NCI-H526 (cell line): ENCODE measurements around the gene IGF1R.
A peak's percentile ranks its signal among the peaks of the same experiment; 100 is the strongest.

ENCODE experiments used
- DNase-seq, 2 experiments: peaks; one replicate each; lab custom pipeline; 2025; lab: John Stamatoyannopoulos, UW

The IGF1R gene

DNA sequence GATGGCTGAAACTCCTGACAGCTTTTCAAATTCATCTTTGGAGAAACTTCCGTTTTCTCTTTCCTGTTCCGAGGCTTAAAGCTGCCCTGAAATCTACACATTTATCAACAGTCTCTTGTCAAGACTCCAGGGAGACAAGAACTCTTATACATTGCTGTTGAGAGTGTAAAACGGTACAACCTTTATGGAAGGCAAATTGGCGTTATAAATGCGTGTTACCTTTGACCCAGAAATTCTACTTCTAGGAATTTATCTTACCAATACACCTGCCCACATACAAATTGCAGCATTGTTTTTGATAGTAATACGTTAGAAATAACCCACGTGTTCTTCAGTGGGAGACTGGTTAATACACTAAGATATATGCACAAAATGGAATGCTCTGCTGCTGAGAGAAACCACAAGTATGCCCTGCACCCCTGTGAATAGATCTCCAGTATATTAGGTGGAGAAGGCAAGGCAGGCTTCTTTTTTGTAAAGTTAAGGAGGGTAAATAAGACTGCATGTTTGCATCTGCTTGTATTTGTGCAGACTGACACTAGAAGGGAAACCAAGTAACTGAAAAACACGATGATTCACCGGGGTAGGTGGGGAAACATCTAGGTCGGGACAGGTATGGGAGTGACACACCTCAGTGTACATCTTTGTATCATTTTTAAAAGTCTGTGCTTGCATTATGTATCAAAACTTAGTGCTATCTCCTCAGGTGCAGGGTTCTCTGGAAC lies 97.5 kb downstream of the IGF1R start:
- DNase-seq = peak; percentile 7 to 49

DNA sequence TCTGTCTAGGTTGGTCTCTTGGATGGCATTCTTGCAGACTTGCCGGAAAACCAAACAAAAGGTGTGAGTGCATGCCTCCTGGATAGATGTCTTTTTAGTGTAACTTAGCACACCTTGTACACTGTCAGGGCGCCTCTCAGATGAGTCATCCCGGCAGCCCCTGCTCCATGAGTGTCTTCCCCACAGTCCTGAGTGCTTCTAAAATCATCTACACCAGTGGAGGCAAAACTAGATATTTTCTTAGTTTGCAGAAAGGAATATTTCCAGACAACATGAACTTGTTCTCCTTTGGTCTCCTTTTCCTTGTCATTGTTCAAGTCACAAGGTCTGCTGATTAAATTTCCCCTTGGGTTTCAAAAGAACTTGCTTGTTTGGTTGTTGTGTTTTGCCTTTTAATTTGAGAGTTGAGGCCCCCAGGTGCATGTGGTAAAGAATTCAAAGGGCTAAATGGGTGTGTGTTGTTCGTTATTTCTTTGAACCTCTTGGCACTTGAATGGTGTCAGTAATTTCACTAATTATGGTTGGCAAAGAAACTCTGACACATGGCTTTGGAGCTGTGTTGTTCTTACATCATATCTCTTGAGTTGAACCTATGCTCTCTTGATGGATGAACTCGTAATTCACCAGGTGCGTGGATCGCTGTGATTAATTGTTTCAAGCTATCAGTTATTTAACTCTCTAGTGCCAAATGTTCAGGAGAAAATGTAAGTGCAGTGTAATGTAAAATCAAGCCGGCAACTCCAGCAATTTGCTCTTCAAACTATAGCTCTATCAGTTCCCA lies 98.2 kb downstream of the IGF1R start:
- no peak for DNase-seq

DNA sequence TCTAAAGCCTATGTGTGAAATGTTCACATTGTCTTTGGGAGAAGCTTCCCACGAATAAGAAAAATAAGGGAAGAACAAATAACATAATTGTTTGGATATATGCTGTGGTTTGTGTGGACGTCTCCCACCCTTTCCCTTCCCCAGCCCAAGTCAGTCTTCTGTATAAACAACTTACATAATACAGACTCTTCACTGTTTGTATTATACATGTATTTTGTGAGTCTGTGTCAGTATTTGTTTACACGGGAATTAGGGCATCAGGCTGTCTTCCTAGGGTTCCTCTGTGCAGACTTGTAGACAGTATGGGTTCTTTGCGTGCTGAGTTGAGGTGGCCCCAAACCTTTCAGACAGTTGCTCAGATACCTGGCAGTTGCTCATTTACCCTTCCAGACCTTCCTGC lies 103.4 kb downstream of the IGF1R start:
- DNase-seq = no peak

DNA sequence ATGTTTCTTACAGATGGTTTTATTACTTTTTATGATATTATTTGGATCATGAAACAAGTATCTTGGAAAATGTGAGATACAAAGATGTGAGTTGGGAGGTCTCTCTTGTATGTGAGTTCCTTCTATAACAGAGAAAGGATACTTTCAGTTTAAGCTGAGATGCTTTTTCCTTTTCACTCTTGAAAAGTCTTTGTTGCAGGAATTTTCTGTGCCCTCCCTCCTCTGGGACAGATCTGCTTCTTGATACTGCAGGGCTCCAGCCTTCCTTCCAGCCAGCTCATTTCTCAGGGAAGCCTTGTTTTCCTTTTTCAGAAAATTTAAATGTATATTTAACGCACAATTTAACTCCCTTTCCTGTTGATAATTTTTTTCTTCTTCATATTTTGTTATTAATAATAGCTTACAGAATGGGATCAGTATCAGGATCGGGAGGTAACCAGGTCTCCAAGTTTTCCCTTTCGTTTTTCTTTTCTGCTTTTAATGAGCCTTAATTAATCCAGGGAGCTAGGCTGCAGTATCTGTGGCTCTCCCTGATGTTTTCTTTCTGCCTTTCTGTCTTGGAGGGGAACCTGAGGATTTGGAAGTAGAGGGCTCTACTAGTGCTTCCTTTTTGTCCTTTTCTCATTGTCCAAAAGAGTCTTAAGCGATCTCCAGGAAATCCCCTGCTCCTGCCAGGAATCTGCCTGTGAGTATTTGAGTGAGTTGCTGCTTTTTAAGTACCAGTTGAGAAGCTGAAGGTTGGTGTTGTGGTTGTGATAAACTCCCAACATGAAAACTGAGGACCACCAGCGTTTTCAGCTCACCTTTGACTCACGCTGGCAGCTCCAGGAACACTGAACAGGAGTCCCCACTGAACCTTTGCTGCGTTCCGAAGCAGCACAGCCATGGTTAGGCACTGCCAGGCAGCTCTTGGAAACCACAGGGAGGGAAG lies 105.7 kb downstream of the IGF1R start:
- no peak for DNase-seq

DNA sequence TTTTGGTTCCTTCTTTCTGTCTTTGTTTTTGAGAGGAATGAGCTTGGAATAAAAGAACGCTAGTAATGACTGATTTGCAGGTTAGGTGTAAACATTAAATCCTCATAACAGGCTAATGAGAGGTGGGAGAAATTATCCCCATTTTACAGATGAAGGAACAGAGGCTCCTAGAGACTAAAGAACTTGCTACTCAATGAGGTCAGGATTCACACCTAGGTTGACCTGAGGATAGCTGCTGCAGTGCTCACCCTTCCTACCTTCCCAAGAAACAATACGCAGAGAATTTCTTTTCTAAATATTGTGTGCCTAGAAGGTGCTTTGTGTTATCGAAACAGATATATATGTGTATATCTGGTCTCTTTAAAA lies 106.3 kb downstream of the IGF1R start:
- no peak for DNase-seq

DNA sequence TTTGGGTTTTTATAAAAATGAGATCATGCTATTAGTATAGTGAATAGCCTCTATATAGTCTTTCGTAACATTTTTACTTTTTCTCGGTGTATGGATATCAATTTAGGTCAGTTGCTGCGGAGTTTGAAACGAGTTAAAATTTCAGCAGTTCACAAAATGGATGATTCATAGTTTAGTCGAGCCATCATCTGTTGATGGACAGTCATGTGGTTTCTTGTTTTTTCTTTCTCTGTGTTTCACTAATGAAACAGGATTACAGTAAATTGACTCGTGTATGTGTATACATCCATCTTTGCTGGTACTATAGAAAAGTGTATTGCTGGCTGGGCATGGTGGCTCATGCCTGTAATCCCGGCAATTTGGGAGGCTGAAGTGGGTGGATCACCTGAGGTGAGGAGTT lies 106.8 kb downstream of the IGF1R start:
- no peak for DNase-seq

DNA sequence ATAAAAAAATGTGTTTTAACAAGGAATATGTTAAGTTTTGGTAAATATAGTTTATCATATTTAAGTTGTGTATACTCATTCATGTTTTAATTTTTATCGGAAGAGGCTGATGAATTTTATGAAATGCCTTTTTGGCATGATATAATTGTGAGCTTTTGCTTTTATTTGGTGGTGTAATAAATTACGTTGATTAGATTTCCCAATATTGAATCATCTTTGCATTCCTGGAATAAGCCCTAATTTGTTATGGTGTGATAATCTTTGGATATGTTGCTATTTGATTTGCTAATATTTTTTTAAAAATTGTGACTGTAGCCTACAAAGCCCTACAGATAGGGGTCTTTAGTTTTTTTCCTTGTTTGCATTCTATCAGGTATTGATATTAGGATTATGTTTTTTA lies 107.4 kb downstream of the IGF1R start:
- no peak for DNase-seq

DNA sequence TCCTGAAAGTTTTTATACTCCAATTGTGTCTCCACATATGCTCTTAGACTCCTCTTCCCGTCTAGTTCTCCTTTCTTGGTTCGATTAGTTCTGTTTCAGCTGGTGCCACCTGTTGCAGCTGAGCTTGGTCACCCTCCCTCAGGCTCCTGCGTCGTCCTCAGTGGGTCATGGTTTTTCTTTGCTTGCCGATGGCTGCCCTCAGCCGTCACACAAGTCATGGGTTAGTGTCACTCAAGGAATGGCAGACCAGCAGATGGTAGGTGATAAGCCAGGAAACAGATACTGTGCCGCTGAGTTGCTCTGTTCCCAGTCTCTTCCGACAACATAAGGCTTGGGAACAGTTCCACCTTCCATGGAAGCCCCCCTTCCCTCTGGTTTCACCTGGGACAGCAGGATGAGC lies 109.9 kb downstream of the IGF1R start:
- DNase-seq = no peak

DNA sequence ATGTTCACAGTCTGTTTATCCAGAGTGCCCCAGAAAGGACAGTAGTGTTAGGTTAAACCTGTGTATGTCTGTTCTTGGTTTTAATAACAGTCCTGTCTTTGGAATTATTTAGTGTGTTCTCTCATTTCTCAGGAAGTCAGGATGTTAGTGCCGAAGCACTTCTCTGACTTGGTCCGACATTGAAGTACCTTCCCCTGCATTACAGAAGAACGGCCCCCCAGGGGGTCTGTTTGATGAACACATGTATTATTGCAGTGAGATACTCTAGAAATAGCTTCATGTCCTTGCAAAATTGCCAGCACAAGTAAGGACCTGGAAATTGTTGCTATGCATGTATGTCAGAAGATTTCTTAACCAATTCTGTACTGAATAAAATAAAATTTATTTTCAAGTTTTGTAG lies 110.9 kb downstream of the IGF1R start:
- no peak for DNase-seq

DNA sequence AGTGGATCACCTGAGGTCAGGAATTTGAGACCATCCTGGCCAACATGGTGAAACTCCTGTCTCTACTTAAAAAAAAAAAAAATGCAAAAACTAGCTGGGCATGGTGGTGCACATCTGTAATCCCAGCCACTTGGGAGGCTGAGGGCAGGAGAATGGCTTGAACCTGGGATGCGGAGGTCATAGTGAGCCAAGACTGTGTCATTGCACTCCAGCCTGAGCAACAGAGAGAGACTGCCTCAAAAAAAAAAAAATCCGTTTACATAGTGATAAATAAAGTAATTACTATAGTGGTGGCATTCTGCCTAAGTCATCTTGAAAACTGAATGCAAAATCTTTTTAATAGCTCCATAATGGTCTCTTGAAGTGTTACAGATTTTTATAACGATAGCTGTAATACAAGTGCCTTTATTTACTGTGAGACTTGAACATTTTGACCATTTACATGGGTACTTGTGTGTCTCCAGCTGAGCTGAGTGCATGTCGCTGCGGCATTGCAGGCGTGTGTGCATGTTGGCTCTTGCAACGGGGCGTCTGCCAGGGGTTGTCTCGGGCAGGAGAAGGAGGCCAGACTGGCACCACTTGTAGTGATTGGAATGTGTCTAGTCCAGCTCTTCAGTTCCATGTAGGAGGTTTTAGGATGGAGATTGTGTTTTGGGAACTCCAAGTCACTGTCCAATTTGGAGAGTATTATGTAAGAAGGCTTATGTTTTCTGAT lies 111.9 kb downstream of the IGF1R start:
- DNase-seq = no peak

DNA sequence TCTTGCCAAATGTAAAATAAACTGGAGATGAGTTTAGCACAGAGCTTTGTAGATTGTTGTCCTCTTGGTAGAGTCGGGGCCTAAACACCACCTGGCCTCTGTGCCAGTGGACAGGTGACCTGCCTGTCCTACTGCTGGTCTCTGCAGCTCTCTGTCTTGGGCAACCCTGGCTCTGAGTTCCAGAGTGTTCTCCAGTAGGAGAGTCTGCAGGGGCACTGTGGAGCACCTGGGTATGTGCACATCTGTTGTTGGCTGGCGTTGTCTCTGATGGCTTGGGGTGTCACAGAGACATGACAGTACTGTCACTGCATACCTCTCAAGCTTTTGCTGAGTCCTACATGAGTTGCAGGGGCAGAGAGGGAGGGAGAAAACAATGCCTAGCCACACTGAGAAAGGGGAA lies 112.6 kb downstream of the IGF1R start:
- DNase-seq = no peak

DNA sequence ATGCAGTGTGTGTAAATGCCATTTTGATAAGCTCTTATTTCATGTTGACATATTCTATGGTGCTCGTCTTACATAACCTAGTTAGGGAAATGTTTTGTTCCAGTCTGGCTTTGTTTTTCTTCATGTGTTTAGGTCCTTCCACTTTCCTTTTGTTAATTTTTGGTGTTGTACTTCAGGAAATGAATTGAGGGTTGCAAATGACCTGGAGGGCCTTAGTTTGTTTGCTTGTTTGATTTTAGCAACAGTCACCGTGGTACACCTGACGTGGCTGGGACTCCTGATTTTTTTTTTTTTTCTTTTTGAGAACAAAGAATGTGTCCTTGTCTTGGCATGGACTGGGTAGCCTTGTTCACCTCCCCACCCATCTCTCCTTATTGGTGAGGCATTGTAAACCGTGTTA lies 114.8 kb downstream of the IGF1R start:
- no peak for DNase-seq

DNA sequence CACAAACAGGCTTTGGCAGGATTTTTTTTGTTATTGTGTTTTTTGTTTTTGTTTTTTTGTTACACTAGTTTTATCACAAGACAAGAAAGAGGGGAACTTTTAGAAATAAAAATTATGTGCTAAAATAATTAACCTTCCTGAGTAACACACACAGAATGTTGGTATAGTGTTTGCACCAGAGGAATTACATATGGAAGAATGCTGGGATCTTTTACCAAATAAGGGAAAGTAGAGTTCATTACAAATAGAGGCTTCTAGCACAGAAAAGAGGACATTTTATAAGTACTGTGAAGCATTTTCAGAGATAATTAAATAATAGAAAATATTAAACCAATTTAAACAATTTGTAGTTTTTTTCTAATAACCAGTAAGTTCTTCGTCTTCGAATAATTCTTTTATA lies 116.0 kb downstream of the IGF1R start:
- DNase-seq = no peak

DNA sequence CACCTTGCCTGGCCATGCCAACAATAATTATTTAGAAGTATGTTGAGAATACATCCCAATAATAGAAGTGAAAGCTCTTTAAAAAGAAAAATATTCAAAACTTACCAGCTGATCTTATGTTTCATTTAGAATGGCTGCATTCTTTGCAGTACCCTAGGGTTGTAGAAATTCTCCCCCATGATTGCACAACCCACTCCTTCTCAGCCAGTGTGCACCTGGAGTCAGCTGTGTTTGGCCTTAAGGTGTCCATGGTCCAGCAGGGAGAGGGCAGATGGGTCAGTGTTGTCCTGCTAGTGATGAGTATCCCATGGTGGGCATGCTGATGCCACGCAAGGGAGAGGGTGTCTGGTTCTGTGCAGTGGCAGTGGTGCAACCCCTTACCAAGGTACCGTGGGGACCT lies 117.3 kb downstream of the IGF1R start:
- DNase-seq = no peak

DNA sequence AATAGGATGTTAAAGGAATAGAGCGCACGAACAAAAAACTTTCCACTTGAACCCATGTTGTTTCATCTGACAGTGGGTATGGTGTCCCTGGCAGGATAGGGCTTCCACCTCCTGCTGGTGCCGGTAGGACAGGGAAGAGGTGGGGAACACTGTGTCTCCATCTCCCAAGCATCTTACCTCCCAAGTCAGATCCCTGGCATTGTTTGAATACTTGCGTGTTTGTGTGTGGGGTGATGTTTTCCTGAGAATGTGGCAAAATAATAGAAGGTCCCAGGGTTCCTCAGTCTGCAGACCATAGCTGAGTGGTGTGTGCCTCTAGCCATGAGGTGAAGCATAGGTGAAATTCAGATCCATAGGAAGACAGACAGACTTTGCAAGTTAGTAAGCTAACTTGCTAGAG lies 119.4 kb downstream of the IGF1R start:
- DNase-seq = no peak

DNA sequence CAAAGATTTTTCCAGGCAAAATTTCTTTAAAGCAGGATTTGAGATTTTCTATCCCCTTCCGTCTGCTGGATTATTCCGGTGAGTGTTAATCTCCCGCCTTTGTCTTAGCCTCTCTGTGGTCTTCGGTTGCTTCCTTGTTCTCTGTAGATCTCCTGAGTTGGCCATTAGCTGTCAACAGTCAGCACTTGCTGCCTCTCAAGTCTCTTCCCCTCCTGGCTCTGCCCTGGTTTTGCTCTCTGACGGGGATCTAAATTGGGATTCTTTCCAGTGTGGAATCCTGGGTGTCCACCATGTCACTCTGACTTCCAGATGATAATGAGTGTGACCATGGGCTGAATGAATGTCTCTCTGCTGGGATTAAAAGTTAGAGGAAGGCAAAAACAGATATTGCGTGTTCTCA lies 121.5 kb downstream of the IGF1R start:
- no peak for DNase-seq

DNA sequence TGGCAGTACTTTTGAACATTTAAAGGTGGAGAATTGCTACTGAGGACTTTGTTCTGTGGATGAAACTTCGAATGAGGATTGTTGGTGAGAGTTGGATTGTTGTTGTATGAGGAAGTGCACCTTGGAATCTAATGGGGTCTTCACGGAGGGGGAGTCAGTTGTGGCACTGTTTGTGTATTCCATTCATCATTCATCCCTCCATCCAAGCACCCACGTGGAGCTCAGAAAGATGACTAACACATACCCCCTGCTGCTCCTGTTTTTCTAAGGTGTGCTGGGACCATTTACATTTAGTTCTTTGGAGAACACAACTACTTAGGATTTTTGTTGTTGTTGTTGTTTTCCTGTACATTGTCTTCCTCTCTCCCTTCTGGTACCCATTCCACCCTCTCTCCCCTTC lies 122.6 kb downstream of the IGF1R start:
- DNase-seq = no peak

DNA sequence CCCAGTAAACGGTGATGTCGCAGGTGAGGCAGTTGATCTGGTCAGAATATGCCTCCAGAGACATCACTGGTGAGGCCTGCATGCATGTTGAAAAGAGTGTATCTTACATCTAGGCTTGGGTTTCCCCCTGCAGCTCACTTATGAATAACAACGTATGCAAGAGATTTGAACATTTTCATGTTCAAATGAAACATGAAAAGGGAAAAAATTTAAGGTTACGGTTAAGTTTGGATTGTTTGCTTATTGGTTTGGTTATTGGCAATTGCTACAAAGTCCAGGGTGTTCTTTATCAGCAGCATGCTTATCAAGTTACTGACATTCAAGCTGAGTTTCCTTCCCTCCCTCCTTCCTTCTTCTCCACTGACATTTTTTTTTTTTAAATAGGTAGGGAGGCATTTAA lies 123.2 kb downstream of the IGF1R start:
- DNase-seq = no peak

DNA sequence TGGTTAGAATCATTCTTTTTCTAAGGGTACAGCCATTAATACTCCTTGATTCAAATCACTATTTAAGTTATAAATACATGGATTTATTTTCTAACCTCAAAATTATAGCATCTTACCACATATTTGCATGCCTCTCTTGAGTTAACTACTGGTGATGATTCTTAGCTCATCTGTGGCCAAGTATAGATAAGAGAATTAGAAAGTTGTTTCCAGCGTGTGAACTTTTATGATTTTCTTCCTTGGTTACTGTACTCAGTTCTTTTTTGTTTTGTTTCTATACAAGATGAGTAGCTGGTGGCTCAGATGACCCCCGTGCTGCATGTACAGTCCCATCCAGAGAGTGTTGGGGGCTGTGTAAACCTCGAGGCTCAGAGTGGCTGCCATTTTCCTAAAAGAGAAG lies 124.6 kb downstream of the IGF1R start:
- no peak for DNase-seq

DNA sequence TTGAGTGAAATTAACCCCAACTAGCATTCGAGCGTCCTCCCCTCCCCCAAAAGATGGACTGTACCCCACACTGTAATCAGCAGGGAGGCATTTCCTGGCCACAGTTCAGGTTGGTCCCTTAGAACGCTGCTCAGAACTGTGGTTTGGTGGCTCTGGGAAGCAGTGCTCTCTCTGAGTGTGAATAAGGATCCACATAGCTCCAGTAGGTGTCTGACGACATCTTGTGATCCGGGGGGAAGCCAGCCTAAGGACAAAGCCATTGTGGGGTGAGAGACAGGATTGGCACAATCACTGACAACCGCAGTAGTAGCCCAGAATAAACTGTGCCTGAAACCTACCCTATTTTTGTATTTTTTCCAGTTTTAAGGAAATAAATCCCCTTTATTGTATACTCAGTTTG lies 125.3 kb downstream of the IGF1R start:
- no peak for DNase-seq

DNA sequence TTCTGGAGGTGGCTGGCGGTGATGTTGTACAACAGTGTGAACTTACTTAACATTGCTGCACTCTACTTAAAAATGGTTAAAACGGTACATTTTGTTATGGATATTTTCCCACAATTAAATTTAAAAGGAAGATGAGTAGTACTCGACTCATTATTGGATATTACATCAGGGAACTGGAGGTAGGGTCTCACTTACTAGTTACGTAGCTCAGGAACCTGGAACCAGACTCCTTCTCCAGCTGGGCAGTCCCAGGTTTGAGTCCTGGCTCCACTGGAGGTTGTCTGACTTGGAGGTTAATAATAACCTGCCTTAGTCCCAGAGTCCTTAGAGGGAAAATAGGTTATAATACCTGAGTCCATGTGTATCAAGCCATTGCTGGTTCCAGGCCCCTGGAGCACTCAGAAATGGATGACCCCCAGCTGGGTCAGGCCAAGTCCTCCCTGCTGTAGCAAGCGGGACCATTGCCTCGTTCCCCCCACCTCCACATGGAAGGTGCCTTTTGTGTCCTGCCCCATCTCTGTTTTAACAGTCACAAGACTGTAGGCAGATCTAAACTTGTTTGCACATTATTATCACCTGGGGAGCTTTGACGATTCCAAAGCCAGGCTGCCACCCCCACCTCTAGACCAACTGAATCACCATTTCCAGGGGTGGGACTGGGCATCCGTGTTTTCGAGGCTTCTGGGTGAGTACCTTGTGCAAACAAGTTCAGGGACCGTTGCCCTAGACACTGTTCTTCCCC lies 126.6 kb downstream of the IGF1R start:
- DNase-seq = peak in 1 of 2 experiments; percentile 64
